ENCODE results near the gene PDCD7.
"Not testable (repeated sequence)": the region's sequence is repeated elsewhere in the genome, so short reads cannot be mapped to it uniquely, and the experiment has no call there.

The PDCD7 gene

GRCh38 chr15:65076486-65077290 is 56.9 kb downstream of the PDCD7 start, which contains the start of gene KBTBD13:
Gene KBTBD13, plus strand, starts transcription at chr15:65076746. Its CDS starts 70 bp downstream, at chr15:65076816.
- no peak within 1 kb of the TSS for H3K4me3 ChIP-seq (ENCODE audit: low read depth, low read length)
- TF ChIP-seq CTCF (IDR thresholded peaks at IDR 0.05; ENCODE audit: low read depth, low read length): no peak
- no peak for TF ChIP-seq MYC (IDR thresholded peaks at IDR 0.05; ENCODE audit: low read depth, low read length)
- no peak for TF ChIP-seq MAX (IDR thresholded peaks at IDR 0.05; ENCODE audit: low read depth, low read length)
- no peak for TF ChIP-seq POLR2A (IDR thresholded peaks at IDR 0.05; ENCODE audit: extremely low read depth, insufficient read length)

GRCh38 chr15:65075607-65076395 is 57.8 kb downstream of the PDCD7 start:
- not testable (repeated sequence) for DNase-seq (ENCODE audit: low read depth); H3K4me3 ChIP-seq (ENCODE audit: low read depth, low read length)

More at GRCh38 chr15:65076486-65077290, 56.9 kb downstream of the PDCD7 start, which contains the start of gene KBTBD13:
- DNase-seq (ENCODE audit: low read depth): no peak

- H3K4me3 ChIP-seq (ENCODE audit: low read depth, low read length); DNase-seq (ENCODE audit: low read depth): not testable (repeated sequence)
These were observed 58.7 kb downstream of the PDCD7 start for GRCh38 chr15:65074946-65075345.

- H3K4me3 ChIP-seq (ENCODE audit: low read depth, low read length): no peak overlapping the region
- no peak for TF ChIP-seq CTCF (IDR thresholded peaks at IDR 0.05; ENCODE audit: low read depth, low read length)
- TF ChIP-seq MYC (IDR thresholded peaks at IDR 0.05; ENCODE audit: low read depth, low read length): no peak
- no peak for TF ChIP-seq POLR2A (IDR thresholded peaks at IDR 0.05; ENCODE audit: extremely low read depth, insufficient read length)
- no peak for TF ChIP-seq MAX (IDR thresholded peaks at IDR 0.05; ENCODE audit: low read depth, low read length)
- DNase-seq (ENCODE audit: low read depth): no peak
These were observed 61.0 kb downstream of the PDCD7 start for GRCh38 chr15:65072617-65073016.

GRCh38 chr15:65072027-65072426 is 61.6 kb downstream of the PDCD7 start:
- DNase-seq (ENCODE audit: low read depth): peak; percentile 32
- H3K4me3 ChIP-seq (ENCODE audit: low read depth, low read length): no peak overlapping the region
- TF ChIP-seq MAX (IDR thresholded peaks at IDR 0.05; ENCODE audit: low read depth, low read length) (no peak), POLR2A (IDR thresholded peaks at IDR 0.05; ENCODE audit: extremely low read depth, insufficient read length) (no peak), MYC (IDR thresholded peaks at IDR 0.05; ENCODE audit: low read depth, low read length) (no peak), CTCF (IDR thresholded peaks at IDR 0.05; ENCODE audit: low read depth, low read length) (no peak)

GRCh38 chr15:65071381-65071811 is 62.2 kb downstream of the PDCD7 start:
- H3K4me3 ChIP-seq (ENCODE audit: low read depth, low read length): no peak overlapping the region
- no peak for TF ChIP-seq CTCF (IDR thresholded peaks at IDR 0.05; ENCODE audit: low read depth, low read length)
- TF ChIP-seq MAX (IDR thresholded peaks at IDR 0.05; ENCODE audit: low read depth, low read length): no peak
- TF ChIP-seq POLR2A (IDR thresholded peaks at IDR 0.05; ENCODE audit: extremely low read depth, insufficient read length): no peak
- no peak for TF ChIP-seq MYC (IDR thresholded peaks at IDR 0.05; ENCODE audit: low read depth, low read length)
- DNase-seq (ENCODE audit: low read depth): no peak
